Stimulated activated CD8-positive, alpha-beta memory T cell treated with anti-CD3 and anti-CD28 coated beads, Interleukin-15, amount 100 ng/mL, for 1 hour (primary cell): ENCODE results near the gene CX3CR1.

ENCODE experiments used
- DNase-seq: peaks from one replicate; pipeline ENCODE4 v3.0.0-alpha.2; 2020; ENCODE audit warnings: low read depth

CX3CR1 gene

DNA sequence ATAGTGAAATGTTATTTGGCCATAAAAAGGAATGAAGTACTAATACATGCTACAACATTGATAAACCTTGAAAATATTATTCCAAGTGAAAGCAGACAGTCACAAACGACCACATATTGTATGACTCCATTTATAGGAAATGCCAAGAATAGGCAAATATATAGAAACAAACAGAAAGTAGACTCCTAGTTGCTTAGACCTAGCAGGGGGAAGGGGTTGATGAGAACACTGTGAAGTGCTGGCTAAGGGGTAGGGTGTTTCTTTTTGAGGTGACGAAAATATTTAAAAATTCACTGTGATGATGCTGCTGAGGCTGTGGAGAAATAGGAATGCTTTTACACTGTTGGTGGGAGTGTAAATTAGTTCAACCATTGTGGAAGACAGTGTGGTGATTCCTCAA, 56.9 kb downstream of the CX3CR1 start:
- no peak for DNase-seq

DNA sequence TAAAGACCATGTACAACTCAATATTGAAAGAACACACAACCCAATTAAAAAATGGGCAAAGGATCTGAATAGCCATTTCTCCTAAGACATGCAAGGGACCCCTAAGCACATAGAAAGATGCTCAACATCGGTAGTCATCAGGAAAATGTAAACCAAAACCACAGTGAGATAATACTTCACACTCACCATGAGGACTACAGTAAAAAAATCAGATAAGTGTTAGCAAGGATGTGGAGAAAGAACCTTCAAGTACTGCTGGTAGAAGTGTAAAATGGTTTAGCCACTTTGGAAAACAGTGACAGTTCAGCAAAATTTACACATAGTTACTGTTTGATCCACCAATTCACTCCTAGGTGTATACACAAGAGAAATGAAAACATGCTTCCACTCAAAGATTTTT, 57.4 kb downstream of the CX3CR1 start:
- DNase-seq, result no peak

DNA sequence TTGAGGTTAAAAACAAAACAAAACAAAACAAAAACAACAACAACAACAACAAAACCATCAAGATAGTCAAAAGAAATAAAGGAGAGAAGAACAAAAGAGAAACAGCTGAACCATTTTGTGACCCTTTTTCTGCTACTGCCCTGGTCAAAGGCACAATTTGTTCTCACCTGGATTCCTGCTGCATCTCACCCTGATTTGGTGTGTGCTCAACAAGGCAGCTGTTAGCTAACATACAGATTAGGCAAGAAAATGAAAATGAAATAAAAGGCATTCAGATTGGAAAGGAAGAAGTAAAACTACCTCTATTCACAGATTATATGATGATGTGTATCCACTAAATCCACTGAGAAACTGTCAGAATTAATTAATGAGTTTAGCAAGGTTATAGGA, 58.7 kb downstream of the CX3CR1 start:
- DNase-seq, result no peak

DNA sequence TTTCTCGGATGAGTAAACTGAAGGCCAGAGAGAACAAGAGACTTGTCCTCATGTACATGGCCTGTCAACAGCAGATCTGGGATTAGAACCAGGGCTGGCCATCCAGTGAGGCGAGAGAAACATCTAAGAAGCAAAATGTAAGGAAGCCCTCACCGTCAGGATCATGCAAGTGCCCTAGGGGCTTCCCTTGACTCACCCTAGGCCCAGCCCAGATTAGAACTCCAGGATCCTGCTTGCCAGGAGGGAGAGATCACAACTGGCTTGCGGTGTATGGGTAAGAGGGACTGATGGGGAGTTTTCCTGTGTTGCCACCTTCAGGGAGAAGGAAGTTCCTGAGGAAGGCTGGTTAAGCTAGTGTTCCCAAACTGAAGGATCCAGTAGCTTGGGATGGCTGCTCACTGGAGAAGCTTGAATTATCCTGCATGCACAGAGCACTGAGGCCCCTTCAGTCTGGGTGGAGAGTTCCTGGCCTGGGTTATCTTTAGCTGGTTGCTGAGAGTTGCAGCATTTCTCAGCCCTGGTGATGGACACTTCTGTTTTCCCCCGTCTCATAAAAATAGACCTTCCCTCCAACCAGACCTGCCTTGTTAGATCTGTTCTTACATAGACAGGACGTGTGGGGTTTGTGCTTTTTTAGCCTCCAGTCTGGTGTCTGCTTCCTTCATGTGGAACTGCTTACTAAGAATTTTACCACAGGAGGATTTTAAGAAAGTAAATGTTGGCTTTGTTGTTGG, 59.3 kb downstream of the CX3CR1 start:
- no peak for DNase-seq

DNA sequence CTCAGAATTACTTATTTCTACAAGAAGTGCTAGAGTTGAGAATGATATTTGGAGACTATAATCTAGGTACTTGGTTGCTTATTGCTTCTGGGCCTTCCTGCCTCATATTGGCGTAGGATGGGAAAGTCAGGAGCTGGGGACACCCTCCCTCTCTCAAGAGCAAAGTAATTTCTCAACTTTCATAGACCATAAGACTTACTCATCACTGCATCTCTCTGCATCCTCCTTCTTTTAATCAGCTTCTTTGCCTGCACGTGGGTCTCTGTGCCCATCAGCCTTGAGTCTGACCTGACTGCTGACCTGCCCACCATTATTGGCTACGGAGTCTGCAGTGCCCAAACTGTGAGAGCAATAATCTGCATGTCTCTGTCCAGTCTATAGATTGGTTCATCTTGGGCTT, 60.1 kb downstream of the CX3CR1 start:
- no peak for DNase-seq

DNA sequence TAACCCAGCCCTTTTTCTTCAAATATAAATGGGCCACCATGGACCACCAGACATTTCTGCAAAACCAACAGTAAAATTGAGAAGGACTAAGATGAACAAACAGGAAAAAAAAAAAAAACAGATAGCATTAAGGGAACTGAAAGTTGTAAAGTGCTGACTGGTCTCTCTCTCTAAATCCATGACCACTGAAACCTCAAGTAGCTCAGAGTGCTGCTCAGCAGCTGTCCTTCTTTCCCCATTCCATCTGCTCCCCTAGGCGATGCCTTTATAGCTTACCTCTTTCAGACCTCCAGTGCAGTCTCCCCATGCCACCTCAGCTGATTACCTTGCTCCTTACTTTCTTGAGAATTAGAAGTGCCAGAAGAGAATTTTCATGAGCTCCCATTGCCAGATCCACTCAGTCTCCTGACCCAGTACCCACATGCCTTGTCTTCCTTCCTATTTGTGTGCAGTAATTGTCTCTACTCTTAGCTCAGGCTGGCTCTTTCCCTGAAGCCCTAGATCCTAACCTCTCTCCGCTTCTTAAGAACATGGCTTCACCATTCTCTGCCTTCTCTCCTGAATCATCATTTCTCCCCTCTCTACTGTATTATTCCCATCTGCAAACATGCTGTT, 63.6 kb downstream of the CX3CR1 start:
- no peak for DNase-seq

DNA sequence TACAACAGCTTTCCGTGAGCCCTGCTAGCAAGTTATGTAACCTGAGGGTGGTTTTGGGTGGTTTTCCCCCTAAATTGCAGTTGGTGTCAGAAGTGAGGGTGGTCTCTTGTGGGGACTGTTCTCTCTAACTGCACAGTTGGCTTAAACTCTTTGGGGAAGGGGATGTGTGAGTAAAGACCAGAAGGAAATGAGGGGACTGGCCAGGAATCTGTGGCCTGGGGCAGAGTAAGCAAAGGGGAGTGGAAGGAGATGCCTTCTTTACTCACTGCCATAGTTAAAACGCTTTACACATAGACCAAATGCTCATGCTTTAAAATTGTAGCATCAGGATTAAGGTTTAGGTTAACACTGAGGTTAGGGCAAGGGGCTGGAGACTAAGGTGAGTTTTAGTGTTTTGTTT, 66.2 kb downstream of the CX3CR1 start:
- no peak for DNase-seq
